Measurements from ENCODE around the gene TYMP. TPM values are rescaled to one million over a fixed set of nuclear protein-coding genes. Genes with fewer than 3 reads are reported as not detected.

TYMP gene, protein sequence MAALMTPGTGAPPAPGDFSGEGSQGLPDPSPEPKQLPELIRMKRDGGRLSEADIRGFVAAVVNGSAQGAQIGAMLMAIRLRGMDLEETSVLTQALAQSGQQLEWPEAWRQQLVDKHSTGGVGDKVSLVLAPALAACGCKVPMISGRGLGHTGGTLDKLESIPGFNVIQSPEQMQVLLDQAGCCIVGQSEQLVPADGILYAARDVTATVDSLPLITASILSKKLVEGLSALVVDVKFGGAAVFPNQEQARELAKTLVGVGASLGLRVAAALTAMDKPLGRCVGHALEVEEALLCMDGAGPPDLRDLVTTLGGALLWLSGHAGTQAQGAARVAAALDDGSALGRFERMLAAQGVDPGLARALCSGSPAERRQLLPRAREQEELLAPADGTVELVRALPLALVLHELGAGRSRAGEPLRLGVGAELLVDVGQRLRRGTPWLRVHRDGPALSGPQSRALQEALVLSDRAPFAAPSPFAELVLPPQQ
- 10 to 100 TPM; 75.7 to 76.8 TPM for total RNA-seq

DNA sequence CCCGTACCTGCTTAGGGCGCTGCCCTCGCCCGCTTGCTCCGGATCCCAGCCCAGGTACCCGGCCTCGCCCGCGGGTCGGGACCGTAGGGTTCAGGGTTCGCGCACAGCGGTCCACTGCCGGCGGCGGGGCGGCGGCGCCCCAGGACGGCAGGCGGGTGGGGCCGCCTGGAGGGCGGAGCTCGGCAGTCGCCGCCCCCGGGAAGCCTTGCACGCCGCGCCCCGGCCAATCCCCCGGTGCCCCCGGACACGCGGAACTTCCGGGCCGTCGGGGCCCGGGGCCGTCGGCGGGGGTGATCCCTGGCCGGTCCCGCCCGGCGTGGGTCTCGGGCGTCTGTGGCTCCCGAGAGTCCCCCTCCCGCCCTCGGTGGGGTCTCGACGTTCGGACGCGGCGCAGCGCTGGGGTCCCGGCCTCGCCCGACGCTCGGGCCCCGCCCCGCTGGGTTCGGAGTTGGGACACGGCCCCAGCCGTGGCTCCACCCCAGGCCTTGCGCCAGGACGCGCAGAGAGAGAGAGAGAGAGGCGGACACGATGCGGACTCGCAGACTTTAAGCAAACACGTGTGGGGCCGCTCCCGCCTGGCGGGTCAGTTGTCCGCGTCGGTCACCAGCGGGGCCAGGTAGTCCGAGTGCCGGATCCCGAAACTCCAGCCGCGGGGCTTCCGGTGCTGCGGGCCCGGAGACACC lies at the start of gene TYMP:
Gene TYMP (minus strand): TSS at position 116 of the 683 bp plus-strand sequence. CDS start 303 bp downstream, outside the sequence.
- peak; percentile 86 for DNase-seq
- Mint-ChIP-seq H3K36me3 (peaks cover 31% of the 10 kb centered on the region), H3K4me3 (peak within 1 kb of the TSS; percentile 95), H3K27ac (peak within 1 kb of the TSS; percentile 99), H3K27me3 (peaks cover 16% of the 10 kb centered on the region), H3K4me1 (peaks cover 47% of the 10 kb centered on the region), H3K9me3 (no peaks in the 10 kb centered on the region)

DNA sequence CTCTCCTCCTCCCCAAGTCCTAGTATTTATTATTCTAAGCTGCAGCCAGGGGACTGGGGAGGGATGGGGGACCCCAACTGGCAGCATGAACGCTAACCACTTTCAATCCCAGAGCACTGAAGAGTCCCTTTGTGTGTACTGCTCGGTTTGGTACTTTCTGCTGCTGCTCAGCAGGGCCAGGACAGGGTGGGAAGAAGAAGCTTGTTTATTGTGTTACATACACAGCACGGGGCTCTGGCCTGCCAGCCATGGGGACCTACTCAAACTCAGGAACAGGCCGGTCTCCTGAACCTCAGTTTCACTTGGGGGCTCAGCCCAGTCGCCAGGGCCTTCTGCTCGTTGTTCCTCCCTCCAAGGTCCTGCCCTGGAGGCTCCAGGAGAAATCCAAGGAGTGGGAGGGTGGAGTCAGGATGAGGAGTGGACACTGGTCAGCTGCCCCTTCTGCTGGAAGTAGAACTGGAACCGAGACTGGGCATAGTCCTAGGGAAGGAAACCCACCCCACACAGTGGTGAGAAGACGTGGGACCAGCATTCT lies 49.0 kb upstream of the TYMP start:
- Mint-ChIP-seq H3K27me3 (no peaks in the 10 kb centered on the region), H3K4me3 (no peak overlapping the region), H3K9me3 (no peaks in the 10 kb centered on the region), H3K4me1 (peaks cover 26% of the 10 kb centered on the region), H3K36me3 (peaks cover 16% of the 10 kb centered on the region), H3K27ac (no peak overlapping the region)
- DNase-seq, result no peak

DNA sequence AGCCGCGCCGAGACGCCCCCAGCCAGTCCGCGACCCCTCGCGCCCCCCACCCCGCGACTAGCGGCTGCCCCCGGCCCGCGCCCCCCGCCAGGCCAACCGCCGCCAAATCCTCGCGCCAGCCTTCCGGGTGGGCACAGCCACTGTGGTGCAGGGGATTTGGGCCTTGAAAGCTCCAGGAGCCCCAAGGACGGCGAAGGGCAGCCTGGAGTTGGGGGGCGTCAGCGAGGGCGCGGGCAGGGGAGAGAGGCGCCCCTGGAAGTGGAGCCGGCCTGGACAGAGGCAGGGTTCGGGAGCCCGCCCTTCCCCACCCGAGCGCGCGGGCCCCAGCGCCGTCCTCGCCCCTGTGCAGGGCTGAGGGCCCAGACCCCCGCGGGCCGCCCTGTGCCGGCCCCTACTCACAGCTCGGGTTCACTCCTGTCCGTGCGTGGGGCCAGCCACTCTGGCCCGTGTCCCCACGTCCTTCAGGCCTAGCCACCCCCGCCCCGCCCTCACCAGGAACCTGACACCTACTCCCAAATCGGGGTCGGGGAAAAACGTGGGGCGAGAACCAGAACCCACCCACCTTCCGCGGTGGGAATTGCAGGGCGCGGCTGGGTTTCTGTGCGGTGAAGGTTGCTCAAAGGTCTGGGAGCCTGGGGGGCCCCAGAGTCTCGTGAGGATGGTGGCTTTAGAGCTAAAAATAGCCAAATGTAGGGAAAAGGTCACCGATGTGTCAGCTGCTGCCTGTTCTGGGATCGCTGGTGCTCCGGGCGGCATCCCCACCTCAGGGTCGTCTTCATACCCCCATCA lies 48.4 kb upstream of the TYMP start, which contains the start of gene CPT1B:
Gene CPT1B (minus strand): TSS at position 441 of the 789 bp plus-strand sequence. CDS start 512 bp downstream, outside the sequence.
- Mint-ChIP-seq H3K4me3 (no peak within 1 kb of the TSS), H3K4me1 (peaks cover 20% of the 10 kb centered on the region), H3K9me3 (no peaks in the 10 kb centered on the region), H3K27me3 (no peaks in the 10 kb centered on the region), H3K27ac (no peak within 1 kb of the TSS), H3K36me3 (peaks cover 18% of the 10 kb centered on the region)
- no peak for DNase-seq

DNA sequence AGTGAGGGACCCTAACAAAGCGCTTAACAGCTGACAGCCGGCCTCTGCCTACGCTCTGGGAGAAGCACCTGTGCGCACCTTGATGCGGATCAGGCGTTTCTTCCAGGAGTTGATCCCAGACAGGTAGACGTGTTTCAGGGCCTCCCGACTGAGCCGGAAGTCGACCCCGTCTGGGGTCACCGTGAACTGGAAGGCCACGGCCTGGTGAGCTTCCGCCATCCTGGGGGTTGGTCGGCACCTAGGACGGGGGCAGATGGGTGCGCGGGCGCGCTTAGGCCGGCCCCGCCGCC lies 47.8 kb upstream of the TYMP start:
- no peaks in the 10 kb centered on the region for H3K9me3 Mint-ChIP-seq
- no peaks in the 10 kb centered on the region for H3K27me3 Mint-ChIP-seq
- H3K36me3 Mint-ChIP-seq, result peaks cover 18% of the 10 kb centered on the region
- H3K4me1 Mint-ChIP-seq, result peaks cover 20% of the 10 kb centered on the region
- no peak overlapping the region for H3K27ac Mint-ChIP-seq
- DNase-seq, result no peak
- H3K4me3 Mint-ChIP-seq, result no peak overlapping the region

- no peak overlapping the region for H3K27ac Mint-ChIP-seq
- peaks cover 20% of the 10 kb centered on the region for H3K4me1 Mint-ChIP-seq
Measured at GRCh38 chr22:50576806-50577696, 47.2 kb upstream of the TYMP start.

DNA sequence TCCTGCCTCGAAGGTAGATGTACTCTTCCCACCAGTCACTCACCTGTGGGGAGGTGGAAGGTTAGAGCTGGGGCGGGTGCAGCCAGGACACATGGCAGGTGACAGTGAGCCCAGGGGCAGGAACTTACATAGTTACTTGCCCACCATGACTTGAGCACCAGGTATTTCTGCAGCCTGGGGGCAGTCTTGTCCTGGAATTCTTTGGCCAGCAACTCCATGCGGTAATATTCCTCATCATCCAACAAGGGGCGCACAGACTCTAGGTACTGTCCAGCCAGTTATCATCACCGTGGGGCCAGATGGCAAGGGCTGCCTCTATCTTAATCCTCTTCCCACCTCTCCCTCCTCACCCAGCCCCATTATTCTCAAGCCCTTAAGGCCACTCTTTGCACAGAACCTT lies 46.3 kb upstream of the TYMP start:
- DNase-seq, result no peak
- Mint-ChIP-seq H3K4me3 (no peak overlapping the region), H3K9me3 (no peaks in the 10 kb centered on the region), H3K27ac (no peak overlapping the region), H3K36me3 (peaks cover 18% of the 10 kb centered on the region), H3K27me3 (no peaks in the 10 kb centered on the region), H3K4me1 (peaks cover 13% of the 10 kb centered on the region)

More at GRCh38 chr22:50576806-50577696, 47.2 kb upstream of the TYMP start:
- DNase-seq, result no peak
- Mint-ChIP-seq H3K9me3 (no peaks in the 10 kb centered on the region), H3K27me3 (no peaks in the 10 kb centered on the region), H3K36me3 (peaks cover 18% of the 10 kb centered on the region), H3K4me3 (no peak overlapping the region)

DNA sequence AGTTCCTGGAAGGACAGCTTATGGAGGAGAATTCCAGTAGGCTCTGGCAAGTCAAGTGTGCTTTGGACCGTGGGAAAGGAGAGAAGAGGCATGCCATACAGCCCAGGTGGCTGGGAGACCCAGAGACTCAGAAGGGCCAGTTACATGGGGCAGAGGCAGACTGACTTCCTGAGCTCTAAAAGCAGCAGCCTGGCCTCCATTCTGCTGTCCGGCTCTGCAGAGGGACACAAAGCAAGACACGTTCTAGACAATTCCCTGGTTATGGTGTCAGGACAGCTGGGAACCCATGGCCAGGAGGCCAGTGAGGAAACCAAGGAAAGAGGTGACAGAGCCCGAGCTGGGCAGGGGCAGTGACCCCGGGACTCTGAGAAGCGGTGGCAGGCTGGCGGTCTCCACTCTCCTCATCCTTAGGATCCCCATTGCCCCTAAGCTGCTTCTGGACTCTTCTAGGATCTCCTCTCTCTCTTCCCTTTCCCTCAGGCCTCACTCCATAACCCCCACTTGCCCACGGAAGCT lies 45.7 kb upstream of the TYMP start:
- no peak overlapping the region for H3K27ac Mint-ChIP-seq

DNA sequence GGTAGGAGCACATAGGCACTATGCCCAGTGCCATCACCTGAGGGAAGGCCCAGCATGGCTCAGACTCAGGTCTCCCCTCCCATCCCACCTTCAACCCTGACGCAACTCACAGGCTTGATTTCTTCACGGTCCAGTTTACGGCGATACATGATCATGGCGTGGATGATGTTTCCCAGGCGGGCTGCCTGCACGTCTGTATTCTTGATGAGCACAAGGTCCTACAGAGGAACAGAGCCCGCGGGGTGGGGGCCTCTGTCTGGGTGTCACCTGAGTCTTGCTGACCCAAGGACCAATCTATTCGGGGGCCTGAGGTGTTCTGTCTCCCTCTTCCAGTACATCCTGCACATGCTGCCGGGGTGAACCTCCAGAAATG lies 44.6 kb upstream of the TYMP start:
- Mint-ChIP-seq H3K4me3 (no peak overlapping the region), H3K36me3 (peaks cover 9% of the 10 kb centered on the region), H3K27me3 (no peaks in the 10 kb centered on the region), H3K27ac (no peak overlapping the region), H3K9me3 (no peaks in the 10 kb centered on the region), H3K4me1 (peaks cover 13% of the 10 kb centered on the region)
- no peak for DNase-seq

More for the DNA sequence above, 45.7 kb upstream of the TYMP start:
- Mint-ChIP-seq H3K27me3 (no peaks in the 10 kb centered on the region), H3K36me3 (peaks cover 17% of the 10 kb centered on the region), H3K9me3 (no peaks in the 10 kb centered on the region), H3K4me1 (peaks cover 13% of the 10 kb centered on the region), H3K4me3 (no peak overlapping the region)
- DNase-seq, result no peak

DNA sequence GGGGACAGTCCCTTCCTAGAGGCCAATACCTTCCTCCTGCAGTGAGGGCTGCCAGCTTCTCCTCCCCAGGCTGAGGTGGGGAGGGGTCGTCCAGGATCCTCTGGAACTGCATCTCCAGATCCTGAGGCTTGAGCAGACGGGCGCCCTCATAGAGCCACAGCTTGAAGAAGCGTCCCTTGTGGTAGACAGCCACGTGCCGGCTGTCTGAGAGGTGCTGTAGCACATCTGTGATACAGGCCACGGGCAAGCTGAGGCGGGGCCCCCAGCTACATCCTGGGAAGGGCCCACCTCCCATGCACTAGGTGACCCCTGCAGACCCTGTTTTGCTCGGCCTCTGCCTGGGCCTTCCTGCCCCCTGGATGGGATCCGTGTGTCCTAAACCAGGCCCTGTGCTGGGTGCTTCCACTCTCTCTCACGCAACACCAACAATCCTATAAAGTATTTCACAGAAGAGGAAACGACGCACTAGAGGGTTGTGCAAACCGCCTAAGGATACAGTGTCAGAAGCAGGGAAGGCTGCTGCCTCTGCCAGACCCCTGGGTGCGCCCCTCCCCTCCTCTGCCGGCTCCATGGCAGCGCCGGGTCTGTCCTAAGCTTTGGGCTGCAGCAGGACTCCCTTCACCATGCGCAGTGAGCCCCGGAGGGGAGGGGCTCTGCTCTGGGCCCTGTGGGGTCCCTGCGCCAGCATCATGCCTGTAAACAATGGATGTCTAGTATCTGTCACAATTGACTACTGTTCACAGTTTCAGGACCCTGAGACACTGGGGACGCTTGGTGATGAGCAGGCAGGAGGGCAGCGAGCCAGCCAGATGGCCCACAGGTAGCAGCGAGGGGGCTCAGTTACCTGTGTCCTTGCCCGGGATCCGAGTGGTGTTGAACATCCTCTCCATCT lies 43.9 kb upstream of the TYMP start:
- Mint-ChIP-seq H3K27me3 (no peaks in the 10 kb centered on the region), H3K4me3 (no peak overlapping the region), H3K27ac (no peak overlapping the region), H3K4me1 (peaks cover 11% of the 10 kb centered on the region), H3K9me3 (no peaks in the 10 kb centered on the region), H3K36me3 (peaks cover 9% of the 10 kb centered on the region)
- DNase-seq, result no peak

GRCh38 chr22:50572965-50573364 lies 43.2 kb upstream of the TYMP start:
- Mint-ChIP-seq H3K36me3 (peaks cover 9% of the 10 kb centered on the region), H3K27me3 (no peaks in the 10 kb centered on the region), H3K9me3 (no peaks in the 10 kb centered on the region), H3K27ac (no peak overlapping the region), H3K4me1 (peaks cover 8% of the 10 kb centered on the region), H3K4me3 (no peak overlapping the region)
- no peak for DNase-seq

- Mint-ChIP-seq H3K4me3 (no peak overlapping the region), H3K9me3 (no peaks in the 10 kb centered on the region), H3K4me1 (no peaks in the 10 kb centered on the region), H3K27me3 (no peaks in the 10 kb centered on the region), H3K36me3 (peaks cover 11% of the 10 kb centered on the region), H3K27ac (no peak overlapping the region)
- DNase-seq, result no peak
Measured at GRCh38 chr22:50571264-50572175, 41.7 kb upstream of the TYMP start.

DNA sequence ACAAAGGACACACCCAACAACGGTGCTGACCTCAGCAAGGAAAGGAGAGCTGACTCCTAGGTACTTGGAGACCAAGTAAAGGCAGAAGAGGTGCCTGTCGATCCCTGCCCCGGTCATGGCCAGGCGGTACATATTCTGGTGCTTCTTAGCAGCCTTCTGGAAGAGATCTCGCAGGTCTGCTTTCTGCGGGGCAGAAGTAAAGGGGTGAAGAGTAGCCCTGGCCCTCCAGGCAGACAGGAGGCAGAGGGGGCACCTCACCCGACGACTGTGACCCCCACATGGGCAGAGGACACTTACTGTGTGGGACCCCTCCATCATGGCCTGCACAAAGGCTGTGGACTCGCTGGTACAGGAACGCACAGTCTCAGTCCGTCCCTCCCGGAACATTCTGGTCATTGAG lies 41.0 kb upstream of the TYMP start:
- Mint-ChIP-seq H3K9me3 (no peaks in the 10 kb centered on the region), H3K36me3 (peaks cover 8% of the 10 kb centered on the region), H3K4me3 (no peak overlapping the region), H3K4me1 (no peaks in the 10 kb centered on the region), H3K27me3 (no peaks in the 10 kb centered on the region), H3K27ac (no peak overlapping the region)
- no peak for DNase-seq
